Measurements from ENCODE around the gene FYCO1. TPM values are rescaled to one million over a fixed set of nuclear protein-coding genes. Genes with fewer than 3 reads are reported as not detected.
A peak's percentile ranks its signal among the peaks of the same experiment; 100 is the strongest.

The FYCO1 gene
- total and polyA plus RNA-seq, 9 of the 15 experiments (the other 6 are each of a cell fraction or from before 2014, with no cell fraction given) = 2.1 to 13.8 (median 7.4) TPM

DNA sequence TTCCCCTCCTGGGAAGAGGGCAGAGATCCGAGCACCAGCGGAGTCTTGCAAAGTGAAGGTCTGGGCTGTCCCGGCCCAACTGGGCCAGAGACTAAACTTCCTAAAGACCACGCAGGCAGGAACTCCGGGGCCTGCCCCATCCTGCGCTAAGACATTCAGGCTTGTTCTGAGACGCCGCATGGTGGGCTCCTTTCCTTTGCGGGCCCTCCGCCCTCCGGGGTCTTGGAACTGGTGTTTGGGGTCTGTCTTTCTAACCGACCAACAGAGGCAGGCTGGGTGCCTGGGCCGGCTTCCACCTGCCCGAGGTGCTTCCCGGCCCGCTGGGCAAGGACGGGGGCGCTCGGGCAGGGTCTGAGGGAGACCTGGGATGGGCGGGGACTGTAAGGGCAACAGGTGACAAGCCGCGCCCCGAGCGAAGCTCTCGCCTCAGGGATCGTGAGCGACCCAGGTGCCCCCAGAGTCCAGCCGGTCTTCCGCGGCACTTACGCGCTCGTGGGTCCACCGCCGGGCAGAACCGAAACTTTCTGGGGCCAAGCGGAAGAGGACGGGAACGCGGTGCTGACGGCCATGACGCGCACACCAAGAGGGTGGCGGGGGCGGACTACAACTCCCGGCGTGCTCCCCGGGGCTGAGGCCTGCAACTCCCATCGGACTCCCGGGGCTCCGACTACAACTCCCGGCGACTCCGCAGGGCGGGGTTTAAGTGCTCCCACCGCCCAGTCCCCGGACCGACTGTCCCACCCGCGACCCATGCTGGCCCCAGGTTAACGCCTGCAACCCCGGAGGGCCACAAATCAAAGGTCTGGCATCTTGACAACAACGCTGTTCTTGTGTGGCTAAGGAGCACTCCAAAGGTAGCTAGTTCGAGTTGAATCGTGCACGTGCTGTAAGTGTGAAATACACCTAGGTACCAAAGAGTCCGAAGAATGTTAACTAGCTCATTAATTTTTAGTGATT lies at the start of gene FYCO1 (continued):
- TF ChIP-seq, protein P1, sequence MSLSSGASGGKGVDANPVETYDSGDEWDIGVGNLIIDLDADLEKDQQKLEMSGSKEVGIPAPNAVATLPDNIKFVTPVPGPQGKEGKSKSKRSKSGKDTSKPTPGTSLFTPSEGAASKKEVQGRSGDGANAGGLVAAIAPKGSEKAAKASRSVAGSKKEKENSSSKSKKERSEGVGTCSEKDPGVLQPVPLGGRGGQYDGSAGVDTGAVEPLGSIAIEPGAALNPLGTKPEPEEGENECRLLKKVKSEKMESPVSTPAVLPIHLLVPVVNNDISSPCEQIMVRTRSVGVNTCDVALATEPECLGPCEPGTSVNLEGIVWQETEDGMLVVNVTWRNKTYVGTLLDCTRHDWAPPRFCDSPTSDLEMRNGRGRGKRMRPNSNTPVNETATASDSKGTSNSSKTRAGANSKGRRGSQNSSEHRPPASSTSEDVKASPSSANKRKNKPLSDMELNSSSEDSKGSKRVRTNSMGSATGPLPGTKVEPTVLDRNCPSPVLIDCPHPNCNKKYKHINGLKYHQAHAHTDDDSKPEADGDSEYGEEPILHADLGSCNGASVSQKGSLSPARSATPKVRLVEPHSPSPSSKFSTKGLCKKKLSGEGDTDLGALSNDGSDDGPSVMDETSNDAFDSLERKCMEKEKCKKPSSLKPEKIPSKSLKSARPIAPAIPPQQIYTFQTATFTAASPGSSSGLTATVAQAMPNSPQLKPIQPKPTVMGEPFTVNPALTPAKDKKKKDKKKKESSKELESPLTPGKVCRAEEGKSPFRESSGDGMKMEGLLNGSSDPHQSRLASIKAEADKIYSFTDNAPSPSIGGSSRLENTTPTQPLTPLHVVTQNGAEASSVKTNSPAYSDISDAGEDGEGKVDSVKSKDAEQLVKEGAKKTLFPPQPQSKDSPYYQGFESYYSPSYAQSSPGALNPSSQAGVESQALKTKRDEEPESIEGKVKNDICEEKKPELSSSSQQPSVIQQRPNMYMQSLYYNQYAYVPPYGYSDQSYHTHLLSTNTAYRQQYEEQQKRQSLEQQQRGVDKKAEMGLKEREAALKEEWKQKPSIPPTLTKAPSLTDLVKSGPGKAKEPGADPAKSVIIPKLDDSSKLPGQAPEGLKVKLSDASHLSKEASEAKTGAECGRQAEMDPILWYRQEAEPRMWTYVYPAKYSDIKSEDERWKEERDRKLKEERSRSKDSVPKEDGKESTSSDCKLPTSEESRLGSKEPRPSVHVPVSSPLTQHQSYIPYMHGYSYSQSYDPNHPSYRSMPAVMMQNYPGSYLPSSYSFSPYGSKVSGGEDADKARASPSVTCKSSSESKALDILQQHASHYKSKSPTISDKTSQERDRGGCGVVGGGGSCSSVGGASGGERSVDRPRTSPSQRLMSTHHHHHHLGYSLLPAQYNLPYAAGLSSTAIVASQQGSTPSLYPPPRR (CRISPR knock-in tag; IDR thresholded peaks at IDR 0.05; ENCODE audit: borderline replicate concordance) = no peak
- TF ChIP-seq, protein P2, sequence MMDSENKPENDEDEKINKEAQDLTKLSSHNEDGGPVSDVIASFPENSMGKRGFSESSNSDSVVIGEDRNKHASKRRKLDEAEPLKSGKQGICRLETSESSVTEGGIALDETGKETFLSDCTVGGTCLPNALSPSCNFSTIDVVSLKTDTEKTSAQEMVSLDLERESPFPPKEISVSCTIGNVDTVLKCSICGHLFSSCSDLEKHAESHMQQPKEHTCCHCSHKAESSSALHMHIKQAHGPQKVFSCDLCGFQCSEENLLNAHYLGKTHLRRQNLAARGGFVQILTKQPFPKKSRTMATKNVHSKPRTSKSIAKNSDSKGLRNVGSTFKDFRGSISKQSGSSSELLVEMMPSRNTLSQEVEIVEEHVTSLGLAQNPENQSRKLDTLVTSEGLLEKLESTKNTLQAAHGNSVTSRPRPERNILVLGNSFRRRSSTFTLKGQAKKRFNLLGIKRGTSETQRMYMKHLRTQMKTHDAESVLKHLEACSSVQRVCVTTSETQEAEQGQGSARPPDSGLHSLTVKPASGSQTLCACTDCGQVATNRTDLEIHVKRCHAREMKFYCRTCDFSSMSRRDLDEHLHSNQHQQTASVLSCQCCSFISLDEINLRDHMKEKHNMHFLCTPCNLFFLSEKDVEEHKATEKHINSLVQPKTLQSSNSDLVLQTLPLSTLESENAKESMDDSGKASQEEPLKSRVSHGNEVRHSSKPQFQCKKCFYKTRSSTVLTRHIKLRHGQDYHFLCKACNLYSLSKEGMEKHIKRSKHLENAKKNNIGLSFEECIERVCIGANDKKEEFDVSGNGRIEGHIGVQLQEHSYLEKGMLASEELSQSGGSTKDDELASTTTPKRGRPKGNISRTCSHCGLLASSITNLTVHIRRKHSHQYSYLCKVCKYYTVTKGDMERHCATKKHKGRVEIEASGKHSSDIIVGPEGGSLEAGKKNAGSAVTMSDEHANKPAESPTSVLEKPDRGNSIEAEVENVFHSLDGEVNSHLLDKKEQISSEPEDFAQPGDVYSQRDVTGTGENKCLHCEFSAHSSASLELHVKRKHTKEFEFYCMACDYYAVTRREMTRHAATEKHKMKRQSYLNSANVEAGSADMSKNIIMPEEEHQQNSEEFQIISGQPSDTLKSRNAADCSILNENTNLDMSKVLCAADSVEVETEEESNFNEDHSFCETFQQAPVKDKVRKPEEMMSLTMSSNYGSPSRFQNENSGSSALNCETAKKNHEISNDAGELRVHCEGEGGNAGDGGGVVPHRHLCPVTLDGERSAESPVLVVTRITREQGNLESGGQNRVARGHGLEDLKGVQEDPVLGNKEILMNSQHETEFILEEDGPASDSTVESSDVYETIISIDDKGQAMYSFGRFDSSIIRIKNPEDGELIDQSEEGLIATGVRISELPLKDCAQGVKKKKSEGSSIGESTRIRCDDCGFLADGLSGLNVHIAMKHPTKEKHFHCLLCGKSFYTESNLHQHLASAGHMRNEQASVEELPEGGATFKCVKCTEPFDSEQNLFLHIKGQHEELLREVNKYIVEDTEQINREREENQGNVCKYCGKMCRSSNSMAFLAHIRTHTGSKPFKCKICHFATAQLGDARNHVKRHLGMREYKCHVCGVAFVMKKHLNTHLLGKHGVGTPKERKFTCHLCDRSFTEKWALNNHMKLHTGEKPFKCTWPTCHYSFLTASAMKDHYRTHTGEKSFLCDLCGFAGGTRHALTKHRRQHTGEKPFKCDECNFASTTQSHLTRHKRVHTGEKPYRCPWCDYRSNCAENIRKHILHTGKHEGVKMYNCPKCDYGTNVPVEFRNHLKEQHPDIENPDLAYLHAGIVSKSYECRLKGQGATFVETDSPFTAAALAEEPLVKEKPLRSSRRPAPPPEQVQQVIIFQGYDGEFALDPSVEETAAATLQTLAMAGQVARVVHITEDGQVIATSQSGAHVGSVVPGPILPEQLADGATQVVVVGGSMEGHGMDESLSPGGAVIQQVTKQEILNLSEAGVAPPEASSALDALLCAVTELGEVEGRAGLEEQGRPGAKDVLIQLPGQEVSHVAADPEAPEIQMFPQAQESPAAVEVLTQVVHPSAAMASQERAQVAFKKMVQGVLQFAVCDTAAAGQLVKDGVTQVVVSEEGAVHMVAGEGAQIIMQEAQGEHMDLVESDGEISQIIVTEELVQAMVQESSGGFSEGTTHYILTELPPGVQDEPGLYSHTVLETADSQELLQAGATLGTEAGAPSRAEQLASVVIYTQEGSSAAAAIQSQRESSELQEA (IDR thresholded peaks at IDR 0.05; ENCODE audit: low read depth) = no peak
- TF ChIP-seq NR2C2 (CRISPR knock-in tag; IDR thresholded peaks at IDR 0.05) (no peak; the same call in 1 of the 2 replicates), NR2C2 (tag; IDR thresholded peaks at IDR 0.05) (peak; percentile 88), RBM25 (IDR thresholded peaks at IDR 0.05; ENCODE audit: low read depth, low read length, severe bottlenecking) (no peak), ATF1 (CRISPR knock-in tag; IDR thresholded peaks at IDR 0.05) (no peak; the same call in 1 of the 2 replicates), ATF1 (tag; IDR thresholded peaks at IDR 0.05) (peak; percentile 95), CREB1 (IDR thresholded peaks at IDR 0.05) (peak; percentile 86), CREB1 (CRISPR knock-in tag; IDR thresholded peaks at IDR 0.05) (peak; percentile 89), ZNF584 (CRISPR knock-in tag; IDR thresholded peaks at IDR 0.05; ENCODE audit: low read depth) (0 out of 2 replicates have a peak, but pooled peaks have one; percentile 34), FOSL1 (tag; conservative IDR thresholded peaks at IDR 0.05) (peak; percentile 49; the same call in 1 of the 2 replicates)
- TF ChIP-seq, protein P3, sequence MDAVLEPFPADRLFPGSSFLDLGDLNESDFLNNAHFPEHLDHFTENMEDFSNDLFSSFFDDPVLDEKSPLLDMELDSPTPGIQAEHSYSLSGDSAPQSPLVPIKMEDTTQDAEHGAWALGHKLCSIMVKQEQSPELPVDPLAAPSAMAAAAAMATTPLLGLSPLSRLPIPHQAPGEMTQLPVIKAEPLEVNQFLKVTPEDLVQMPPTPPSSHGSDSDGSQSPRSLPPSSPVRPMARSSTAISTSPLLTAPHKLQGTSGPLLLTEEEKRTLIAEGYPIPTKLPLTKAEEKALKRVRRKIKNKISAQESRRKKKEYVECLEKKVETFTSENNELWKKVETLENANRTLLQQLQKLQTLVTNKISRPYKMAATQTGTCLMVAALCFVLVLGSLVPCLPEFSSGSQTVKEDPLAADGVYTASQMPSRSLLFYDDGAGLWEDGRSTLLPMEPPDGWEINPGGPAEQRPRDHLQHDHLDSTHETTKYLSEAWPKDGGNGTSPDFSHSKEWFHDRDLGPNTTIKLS (IDR thresholded peaks at IDR 0.05; ENCODE audit: borderline replicate concordance, low read depth) = peak; percentile 91

Measured in K562 (cell line).